ENCODE data around the gene CYTH1. TPM values are rescaled to one million over a fixed set of nuclear protein-coding genes. Genes with fewer than 3 reads are reported as not detected.

The CYTH1 gene
- total RNA-seq, 1 experiment from 2014 or later = 9.7 TPM

DNA sequence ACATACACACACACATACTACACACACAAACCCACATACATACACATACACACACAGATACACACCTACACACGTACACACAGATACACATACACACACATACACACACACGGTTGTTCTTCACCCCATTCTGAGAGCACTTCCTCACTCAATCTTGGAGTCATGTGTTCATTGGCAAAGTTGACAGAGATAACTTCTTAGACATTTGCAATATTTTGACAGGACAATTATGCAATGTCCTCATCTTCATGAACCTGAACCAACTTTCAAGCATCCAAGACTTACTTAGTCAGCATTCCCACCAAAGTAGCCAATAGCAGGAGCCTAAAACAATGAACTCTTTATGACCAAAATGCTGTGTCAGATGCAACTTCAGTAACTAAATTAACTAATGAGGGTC, 127.7 kb downstream of the CYTH1 start:
- H4K8ac ChIP-seq (replicated peaks; ENCODE audit: insufficient read length, low read depth, low read length) = no peak overlapping the region
- no peak overlapping the region for H3K27ac Mint-ChIP-seq
- H4K20me1 ChIP-seq (ENCODE audit: control insufficient read depth, insufficient read depth, insufficient read length) = no peaks in the 10 kb centered on the region
- H3K79me1 ChIP-seq (ENCODE audit: insufficient read depth, low read depth, low read length, poor library complexity, severe bottlenecking) = no peaks in the 10 kb centered on the region
- no peak overlapping the region for H3K14ac ChIP-seq (ENCODE audit: insufficient read depth, low read length)
- no peak for TF ChIP-seq CTCF (conservative IDR thresholded peaks at IDR 0.05)
- no peak overlapping the region for H2AFZ ChIP-seq (ENCODE audit: low read length)
- no peak for DNase-seq
- H3K4me3 Mint-ChIP-seq = no peak overlapping the region
- no peaks in the 10 kb centered on the region for H3K23me2 ChIP-seq (ENCODE audit: insufficient read length, low read depth, low read length, poor library complexity, severe bottlenecking)
- H3K27me3 Mint-ChIP-seq (ENCODE audit: low read depth) = peaks cover 3% of the 10 kb centered on the region
- no peak overlapping the region for H2BK15ac ChIP-seq (ENCODE audit: low read depth, low read length)
- H3K4me1 ChIP-seq (ENCODE audit: insufficient read depth, low read length) = no peaks in the 10 kb centered on the region
- no peak overlapping the region for H3K9ac ChIP-seq (ENCODE audit: extremely low read depth, insufficient read length, low read length)
- H2BK20ac ChIP-seq (ENCODE audit: low read depth, low read length, poor library complexity, severe bottlenecking) = no peak overlapping the region
- no peaks in the 10 kb centered on the region for H3K36me3 Mint-ChIP-seq (ENCODE audit: insufficient read depth in 1 of 3, low read depth in 3 of 3)
- H3K4me1 Mint-ChIP-seq = no peaks in the 10 kb centered on the region
- no peak overlapping the region for H3K23ac ChIP-seq (ENCODE audit: insufficient read length, low read depth, low read length)
- no peak overlapping the region for H3K4ac ChIP-seq (ENCODE audit: low read depth, low read length)
- 100% methylated on average over 1 of the region's 2 CpGs for WGBS (ENCODE audit: extremely low coverage, insufficient read length, low lambda C conversion rate)
- H3K4me2 ChIP-seq (ENCODE audit: insufficient read depth, insufficient read length, low read length) = no peak overlapping the region
- no peaks in the 10 kb centered on the region; the same call in 1 of the 2 replicates for H3K27me3 ChIP-seq (ENCODE audit: insufficient read depth, low read length)
- no peak overlapping the region for H2AK5ac ChIP-seq (ENCODE audit: insufficient read length, low read length)
- no peak overlapping the region for H3K18ac ChIP-seq (ENCODE audit: insufficient read length, low read depth, low read length)
- no peak overlapping the region for H4K91ac ChIP-seq (ENCODE audit: insufficient read length, low read depth, low read length)
- H2BK12ac ChIP-seq (ENCODE audit: insufficient read length, low read depth, low read length) = no peak overlapping the region
- H3K9me3 ChIP-seq (ENCODE audit: control insufficient read depth, low read depth, low read length) = no peaks in the 10 kb centered on the region
- H2BK5ac ChIP-seq (ENCODE audit: insufficient read length, low read length) = no peak overlapping the region
- no peak overlapping the region for H4K5ac ChIP-seq (ENCODE audit: insufficient read length, low read depth, low read length)
- no peak overlapping the region for H3K56ac ChIP-seq (ENCODE audit: insufficient read length, low read depth, low read length)
- H2BK120ac ChIP-seq (ENCODE audit: low read depth, low read length, poor library complexity, severe bottlenecking) = no peak overlapping the region
- no peak overlapping the region for H3T11ph ChIP-seq (ENCODE audit: low read length)
- H3K9me3 Mint-ChIP-seq = no peaks in the 10 kb centered on the region
- H3K79me2 ChIP-seq (ENCODE audit: insufficient read depth, low read length) = no peaks in the 10 kb centered on the region
- no peak overlapping the region for H3K27ac ChIP-seq (ENCODE audit: insufficient read length, low read depth, low read length)
